Measurements from ENCODE around the gene MXD4.
"Not testable (repeated sequence)": the region's sequence is repeated elsewhere in the genome, so short reads cannot be mapped to it uniquely, and the experiment has no call there.

Gene MXD4

GRCh38 chr4:2291705-2292645 is 30.1 kb upstream of the MXD4 start:
- DNase-seq: no peak

GRCh38 chr4:2290974-2291704 is 29.2 kb upstream of the MXD4 start:
- DNase-seq: no peak

DNA sequence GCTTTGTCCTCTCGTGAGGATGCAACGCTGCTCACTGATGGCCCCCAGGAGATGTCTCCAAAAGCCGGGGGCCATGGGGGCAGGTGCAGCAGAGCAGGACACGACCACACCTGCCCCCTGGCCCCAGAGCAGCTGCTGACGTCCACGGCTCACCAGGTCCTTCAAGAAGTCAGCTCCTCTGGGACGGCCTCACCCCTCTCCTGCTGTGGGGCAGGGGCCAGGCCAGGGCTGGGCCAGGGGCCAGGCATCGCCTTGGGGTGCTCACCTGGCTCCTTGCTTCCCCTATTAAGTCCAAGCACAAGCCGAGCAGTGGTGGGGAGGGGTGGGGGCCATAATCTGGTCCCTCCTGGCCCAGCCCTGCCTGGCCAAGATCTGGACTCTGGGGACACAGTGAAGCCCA is 28.6 kb upstream of the MXD4 start:
- DNase-seq: no peak

DNA sequence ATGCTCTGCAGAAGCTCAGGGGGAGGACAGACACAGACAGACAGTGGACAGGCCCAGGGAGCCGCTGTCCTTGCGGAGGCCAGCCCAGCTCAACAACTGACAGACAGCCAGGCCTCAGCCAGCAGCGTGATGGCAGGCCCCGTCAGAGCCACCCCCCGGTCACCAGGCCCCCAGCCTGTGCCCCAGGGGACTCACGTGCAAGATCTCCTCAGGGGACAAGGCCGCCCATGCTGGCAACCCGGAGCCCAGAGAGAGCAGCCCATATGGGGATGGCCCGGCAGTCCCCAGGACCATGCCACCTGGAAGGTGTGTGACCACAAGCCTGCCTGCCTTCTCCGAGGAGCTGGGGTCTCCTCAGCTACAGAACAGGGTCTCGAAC is 28.0 kb upstream of the MXD4 start:
- DNase-seq: no peak

DNA sequence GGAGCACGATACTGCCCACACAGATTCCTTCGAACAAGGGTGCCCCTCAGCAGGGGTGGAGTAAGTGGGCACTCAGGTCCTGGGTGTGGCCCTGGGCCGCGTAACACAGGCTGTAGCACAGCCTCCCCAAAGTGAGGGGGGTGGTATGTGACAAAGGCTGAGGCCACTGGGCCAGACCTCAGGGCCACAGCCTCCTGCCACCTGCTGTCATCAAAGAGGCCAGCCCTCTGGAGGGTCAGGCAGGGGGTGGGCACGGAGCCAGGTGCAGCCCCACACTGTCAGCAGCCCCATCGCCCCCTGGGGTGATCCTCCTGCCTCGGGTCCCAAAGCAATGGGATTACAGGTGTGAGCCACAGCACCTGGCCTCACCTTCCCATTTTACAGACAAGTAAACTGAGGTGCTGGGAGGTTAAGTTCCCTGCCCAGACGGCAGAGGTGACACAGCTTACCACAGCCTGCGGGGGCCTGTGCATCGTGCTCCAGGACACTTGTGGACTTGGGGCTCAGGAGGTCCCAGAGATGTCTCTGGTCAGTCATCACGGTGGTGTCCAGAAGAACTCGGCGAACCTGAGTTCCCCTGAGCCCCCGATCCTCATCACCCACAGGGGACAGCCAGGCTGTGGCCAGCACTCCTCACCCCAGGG is 27.5 kb upstream of the MXD4 start:
- DNase-seq: no peak

GRCh38 chr4:2288051-2288541 is 26.2 kb upstream of the MXD4 start:
- DNase-seq: no peak

- no peak for DNase-seq
Measured at GRCh38 chr4:2287594-2287915, 25.6 kb upstream of the MXD4 start.

DNA sequence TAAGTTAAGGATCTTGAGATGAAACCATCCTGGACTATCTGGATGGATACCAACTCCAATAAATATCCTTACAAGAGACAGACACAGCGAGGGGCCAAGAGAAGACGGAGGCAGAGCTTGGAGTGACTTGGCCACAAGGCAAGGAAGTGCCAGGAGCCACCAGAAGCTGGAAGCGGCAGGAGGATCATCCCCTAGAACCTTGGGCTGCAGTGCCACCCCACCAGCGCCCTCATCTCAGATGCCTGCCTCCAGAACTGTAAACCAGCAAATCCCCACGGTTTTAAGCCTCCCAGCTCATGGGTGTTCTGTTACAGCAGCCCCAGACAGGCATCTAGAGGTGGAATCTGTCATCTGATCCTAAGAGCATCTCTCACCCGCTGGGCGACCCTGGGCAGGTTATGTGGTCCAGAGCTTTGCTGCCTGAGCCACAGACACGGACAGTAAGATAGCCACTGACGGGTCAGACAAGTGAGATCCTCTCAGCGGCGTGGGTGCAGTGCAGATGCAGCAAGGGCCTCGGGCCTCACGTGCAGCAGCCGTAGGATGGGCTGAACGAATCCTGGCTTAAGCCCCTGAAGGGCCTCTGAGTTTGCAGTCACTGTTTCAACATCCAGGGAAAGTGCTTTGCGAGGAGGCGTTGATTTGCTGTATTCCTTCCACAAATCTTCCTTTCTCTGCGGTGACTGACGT is 25.1 kb upstream of the MXD4 start:
- no peak for DNase-seq

GRCh38 chr4:2285613-2286381 is 23.9 kb upstream of the MXD4 start:
- no peak for DNase-seq

DNA sequence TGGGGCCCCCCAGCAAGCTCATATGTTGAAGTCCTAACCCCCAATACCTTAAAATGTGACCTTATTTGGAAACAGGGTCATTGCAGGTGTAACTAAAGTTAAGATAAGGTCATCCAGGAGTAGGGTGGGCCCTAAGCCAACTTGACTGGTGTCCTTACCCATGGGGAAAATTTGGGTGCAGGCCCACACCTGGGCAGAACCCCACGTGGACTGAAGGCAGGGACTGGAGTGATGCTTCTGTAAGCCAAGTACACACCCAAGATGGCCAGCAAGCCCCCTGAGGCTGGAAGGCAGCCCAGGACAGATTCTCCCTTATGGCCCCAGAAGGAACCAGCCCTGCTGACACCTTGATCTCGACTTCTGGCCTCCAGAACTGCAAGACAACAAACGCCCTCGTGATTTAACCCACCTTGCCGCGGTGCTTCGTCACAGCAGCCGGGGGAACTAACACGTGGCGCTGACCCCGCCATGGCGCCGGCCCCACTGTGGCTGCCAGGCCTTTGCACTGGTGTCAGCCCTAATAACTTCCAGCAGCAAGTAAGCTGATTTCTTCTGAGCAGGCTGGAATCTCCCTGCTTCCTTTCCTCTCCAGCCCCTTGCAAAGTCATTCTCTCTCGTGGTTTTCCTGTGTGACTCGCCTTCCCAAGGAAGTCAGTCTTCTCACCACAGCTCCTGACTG is 23.2 kb upstream of the MXD4 start:
- no peak for DNase-seq

DNA sequence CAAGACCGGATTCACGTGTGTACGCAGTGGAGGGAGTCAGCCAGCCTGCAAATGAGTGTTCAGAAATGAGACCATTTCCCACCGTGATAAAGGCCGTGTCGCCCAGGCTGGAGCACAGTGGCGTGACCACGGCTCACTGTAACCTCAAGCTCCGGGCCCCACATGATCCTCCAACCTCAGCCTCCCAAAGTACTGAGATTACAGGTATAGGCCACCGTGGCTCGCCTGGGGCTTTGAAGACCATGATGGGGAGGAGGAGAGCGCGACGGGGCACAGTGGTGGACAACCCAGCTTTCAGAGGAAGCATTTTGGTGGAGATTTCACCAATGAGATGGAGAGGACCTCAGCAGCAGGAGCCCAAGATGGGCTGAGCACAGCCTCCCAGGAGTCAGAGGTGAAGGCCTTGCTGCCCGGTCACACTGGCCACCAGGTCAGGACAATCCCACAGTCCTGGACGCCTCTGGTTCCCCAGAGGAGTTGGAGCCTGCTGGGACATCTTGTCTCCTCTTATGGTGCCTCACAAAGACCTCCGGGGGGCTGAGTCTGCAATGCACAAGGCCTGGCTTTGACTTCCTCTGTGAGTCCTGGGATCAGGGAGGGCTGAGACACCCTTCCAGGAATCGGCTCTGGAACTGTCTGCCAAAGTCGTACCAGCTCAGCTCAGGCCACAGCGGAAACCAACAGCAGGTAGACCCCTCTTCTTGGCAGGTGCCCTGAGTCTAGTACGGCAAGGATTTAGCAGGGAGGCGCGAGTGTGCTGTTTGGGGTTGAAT is 22.4 kb upstream of the MXD4 start:
- DNase-seq: no peak

DNA sequence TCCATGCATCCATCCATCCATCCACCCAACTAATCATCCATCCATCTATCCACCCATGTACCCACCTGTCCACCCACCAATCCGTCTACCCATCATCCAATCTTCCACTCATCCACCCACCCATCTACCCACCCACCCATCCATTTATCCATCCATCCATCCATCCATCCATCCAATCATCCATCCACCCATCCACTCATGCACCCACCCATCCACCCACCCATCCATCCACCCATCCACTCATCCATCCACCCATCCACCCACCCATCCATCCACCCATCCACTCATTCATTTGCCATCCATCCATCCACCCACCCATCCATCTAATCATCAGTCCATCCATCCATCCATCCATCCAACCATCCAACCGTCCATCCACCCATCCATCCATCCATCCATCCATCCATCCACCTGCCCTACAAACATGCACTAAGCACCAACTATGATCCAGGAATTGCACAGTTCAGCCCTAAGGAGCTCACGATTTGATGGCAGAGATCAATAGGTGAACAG is 21.3 kb upstream of the MXD4 start:
- DNase-seq: no peak

DNA sequence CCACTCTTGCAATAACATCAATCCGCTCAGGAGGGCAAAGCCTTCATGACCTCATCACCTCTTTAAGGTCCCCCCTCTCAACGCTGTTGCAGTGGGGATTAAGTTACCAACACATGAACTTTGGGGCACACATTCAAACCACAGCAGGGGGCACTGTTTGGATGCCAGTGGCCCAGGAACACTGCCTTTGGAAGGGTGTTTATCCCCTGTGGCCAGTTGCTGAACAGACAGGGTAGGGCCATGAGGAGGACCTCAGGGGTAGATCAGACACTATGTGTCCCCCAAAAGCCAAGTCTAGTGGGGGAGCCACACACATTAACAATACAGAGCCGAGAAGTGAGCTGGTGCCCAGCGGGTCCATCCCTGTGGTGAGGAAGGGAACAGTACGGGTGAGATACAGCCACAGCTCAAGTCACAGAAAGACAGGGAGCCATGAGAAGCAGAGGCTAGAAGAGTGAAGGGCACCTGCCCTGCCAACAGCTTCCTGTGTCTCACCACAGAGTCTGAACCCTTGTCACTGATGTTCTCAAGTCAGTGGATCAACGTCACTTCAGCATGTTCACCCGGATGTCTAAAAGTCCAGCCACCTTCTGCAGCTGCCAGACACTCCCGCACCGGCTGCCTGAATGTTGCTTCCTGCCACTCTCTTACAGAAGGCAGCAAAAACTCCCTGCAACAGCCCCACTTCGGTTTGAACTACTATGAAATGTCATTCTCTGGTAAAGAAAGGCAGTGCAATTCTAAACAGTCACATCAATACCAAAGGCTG is 19.9 kb upstream of the MXD4 start:
- DNase-seq: no peak

- no peak for DNase-seq
Measured at GRCh38 chr4:2280531-2281300, 18.8 kb upstream of the MXD4 start.

- DNase-seq: no peak
Measured at GRCh38 chr4:2277956-2278355, 16.0 kb upstream of the MXD4 start.

DNA sequence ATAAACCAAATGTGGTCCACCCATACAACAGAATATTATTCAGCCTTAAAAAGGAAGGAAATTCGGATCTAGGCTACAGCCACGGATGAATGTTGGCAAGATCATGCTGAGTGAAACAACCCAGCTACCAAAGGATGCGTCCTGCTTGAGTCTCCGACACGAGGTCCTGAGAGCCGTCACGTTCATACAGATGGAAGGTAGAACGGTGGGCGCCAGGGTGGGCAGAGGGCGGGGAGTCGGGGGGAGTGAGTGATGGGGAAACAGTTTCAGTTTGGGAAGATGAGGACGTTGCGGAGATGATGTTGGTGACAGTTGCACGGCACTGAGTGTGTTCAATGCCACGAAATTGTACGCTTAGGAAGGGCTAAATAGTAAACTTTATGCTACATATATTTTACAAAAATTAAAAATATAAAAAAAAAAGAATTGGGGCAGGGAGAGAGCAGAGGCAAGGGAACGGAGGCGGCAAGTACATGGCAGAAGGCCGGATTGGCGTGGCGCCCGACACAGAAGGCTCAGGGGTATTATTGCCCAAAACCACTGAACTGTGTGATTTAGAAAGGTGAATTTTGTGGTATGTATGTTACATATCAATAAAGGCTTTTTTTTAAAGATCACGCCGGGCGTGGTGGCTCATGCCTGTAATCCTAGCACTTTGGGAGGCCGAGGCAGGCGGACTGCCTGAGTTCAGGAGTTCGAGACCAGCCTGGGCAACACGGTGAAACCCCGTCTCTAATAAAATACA is 14.8 kb upstream of the MXD4 start:
- DNase-seq: no peak

DNA sequence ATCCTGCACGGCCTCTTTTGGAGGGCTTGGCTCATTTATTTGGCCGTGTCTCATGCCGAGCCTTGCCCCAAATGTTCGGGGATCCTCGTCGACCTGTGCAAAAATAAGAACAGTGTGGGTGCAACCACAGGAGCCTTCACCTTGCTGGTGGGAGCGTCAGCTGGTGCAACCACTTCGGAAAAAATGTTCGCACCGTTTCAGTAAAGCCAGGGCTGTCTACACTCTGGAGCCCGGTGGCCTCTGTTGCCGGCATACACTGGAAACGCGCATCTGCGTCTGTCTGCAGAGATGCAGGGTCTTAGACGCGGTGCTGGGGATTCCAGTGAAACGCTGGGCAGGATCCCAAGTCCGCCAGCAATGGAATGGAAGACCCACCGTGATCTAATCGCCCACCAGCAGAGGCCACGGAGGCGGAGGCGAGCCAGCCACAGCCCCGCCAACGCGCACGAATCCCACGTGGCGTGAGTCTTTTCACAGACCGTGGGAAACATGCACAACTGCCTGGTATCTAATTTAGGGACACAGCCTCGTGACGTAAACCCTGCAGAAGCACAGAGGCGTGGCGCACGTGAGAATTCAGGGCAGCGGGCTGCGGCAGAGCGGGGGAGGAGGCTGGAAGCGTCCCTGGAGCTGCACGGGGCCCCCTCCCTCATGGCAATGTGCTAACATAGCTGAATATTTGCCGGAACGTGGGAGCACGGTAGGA is 13.8 kb upstream of the MXD4 start:
- DNase-seq: no peak

- not testable (repeated sequence) for DNase-seq
Measured at GRCh38 chr4:2275044-2275397, 13.1 kb upstream of the MXD4 start.
